Posterior vena cava (tissue), 2 donors: Measurements from ENCODE around the gene PTBP1. TPM values are rescaled to one million over a fixed set of nuclear protein-coding genes. Genes with fewer than 3 reads are reported as not detected.
A peak's percentile ranks its signal among the peaks of the same experiment; 100 is the strongest.

Source experiments
- DNase-seq: peaks from one replicate; pipeline ENCODE4 v3.0.0-alpha.2; 2020; ENCODE audit warnings: low spot score
- intact Hi-C, 2 donors: fragments of 100-400 bp; cut with DNase I; formaldehyde crosslinking; loops; one replicate each; pipeline versions ENCODE4 v1.14.1 to v1.14.2; 2022 to 2023
- long read RNA-seq, 2 donors: library from polyadenylated mRNA; unstranded; transcript quantifications; one replicate each; pipeline ENCODE4 v2.0.0, GENCODE V29; 2020 to 2021
- total RNA-seq, 2 donors: library from RNA; stranded (reverse); fragmentation: NEBNext Ultra II Directional; extraction: Animal tissue kit (Norgen Biotek cat#: 25700); gene quantifications; one replicate each; pipeline ENCODE4 v1.2.1, GENCODE V29; 2021
- donor health status: DM: yes; HTN: yes; CAD: no.
- donor health status: DM: yes; HTN: yes; CAD: no.

Gene PTBP1
- total RNA-seq = 100 to 1,000 TPM; 151 to 168 TPM
- long read RNA-seq, donor 1, transcript PTBP1-203 (15 exons, 3,598 nt) = major isoform, 9 of 60 reads
- long read RNA-seq, donor 1, partial matches to known transcripts = 42 of 60 reads
- long read RNA-seq, donor 1, other reads (novel, unspliced or antisense) = 5 of 60 reads
- long read RNA-seq, donor 2, transcript PTBP1-201 (14 exons, 3,155 nt) = minor isoform, 12 of 116 reads
- long read RNA-seq, donor 2, transcript PTBP1-203 (15 exons, 3,598 nt) = major isoform, 17 of 116 reads
- long read RNA-seq, donor 2, partial matches to known transcripts = 76 of 116 reads
- long read RNA-seq, donor 2, other reads (novel, unspliced or antisense) = 9 of 116 reads

DNA sequence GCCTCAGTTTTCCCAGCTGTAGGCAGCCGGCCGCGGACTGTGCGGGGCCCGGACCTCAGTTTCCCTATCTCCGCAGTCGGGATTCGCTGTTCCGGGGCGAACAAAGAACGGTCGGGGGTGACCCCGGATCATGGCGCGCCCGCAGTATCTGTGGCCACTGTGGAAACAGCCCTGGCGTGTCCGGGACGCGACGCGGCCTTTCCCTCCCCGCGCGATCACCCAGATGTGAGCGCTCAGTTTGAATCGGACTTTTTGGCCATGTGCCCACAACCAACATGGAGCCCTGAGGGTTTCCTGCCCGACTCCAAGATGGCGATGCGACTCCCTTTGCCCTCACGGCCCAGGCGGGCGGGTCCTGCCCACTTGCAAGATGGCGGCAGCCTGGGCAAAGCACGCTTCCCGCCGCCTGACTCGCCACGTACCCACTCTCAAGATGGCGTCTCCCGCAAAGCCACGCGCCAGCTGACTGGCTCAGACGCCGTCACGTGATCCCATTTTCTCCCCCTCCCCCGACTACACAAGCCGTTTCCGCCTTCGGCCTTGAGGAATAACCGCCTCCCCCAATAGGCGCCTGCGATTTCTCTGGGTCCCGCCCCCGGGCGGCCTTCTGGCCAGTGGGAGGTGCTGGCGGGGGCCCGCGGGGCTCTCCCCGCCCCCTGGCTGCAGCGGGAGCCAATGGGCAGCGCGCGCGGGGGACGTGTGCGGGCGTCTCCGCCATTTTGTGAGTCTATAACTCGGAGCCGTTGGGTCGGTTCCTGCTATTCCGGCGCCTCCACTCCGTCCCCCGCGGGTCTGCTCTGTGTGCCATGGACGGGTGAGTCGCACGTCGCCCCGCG, at the start of gene PTBP1:
Gene PTBP1, plus strand, starts transcription at position 761 of the 836 bp plus-strand sequence. Its CDS starts 46 bp downstream, at position 807.
- intact Hi-C loops = no loop called here
- DNase-seq = peak; percentile 100

DNA sequence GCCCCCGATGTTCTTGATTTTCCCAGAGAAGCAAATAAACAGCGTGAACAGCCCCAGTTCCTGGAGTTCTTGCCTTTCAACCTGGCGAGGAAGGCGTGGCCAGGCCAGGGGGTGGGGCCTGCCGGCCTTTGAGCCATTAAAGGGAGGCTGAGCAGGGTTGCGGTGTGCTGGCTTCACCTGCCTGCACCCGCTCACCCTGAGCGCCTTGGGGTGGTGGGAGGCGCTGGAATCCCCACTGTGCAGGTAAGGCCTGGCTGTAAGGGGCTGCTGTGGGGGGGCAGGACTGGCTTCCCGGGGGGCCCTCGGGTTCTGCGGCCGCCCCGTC, 49.0 kb upstream of the PTBP1 start:
- intact Hi-C loops = no loop called here
- DNase-seq = no peak

DNA sequence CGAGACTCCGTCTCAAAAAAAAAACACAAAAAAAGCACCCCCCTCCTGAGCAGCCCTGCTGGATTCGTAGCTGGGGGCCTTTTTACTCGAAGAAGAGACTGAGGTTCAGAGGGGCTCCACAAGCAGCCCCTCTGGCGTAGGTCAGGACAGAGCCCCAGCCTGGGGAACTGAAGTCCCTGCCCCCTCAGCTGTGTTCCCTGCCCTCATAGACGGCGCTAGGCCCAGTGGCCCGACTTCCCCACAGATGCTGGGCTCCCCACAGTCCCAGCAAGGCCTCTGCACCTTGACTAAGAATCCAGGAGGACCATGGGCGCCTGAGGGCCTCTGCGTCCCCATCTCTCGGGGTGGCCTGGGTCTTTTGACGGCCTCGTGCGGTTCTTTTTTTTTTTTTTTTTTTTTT, 47.4 kb upstream of the PTBP1 start:
- DNase-seq = no peak
- intact Hi-C loops = no loop called here

DNA sequence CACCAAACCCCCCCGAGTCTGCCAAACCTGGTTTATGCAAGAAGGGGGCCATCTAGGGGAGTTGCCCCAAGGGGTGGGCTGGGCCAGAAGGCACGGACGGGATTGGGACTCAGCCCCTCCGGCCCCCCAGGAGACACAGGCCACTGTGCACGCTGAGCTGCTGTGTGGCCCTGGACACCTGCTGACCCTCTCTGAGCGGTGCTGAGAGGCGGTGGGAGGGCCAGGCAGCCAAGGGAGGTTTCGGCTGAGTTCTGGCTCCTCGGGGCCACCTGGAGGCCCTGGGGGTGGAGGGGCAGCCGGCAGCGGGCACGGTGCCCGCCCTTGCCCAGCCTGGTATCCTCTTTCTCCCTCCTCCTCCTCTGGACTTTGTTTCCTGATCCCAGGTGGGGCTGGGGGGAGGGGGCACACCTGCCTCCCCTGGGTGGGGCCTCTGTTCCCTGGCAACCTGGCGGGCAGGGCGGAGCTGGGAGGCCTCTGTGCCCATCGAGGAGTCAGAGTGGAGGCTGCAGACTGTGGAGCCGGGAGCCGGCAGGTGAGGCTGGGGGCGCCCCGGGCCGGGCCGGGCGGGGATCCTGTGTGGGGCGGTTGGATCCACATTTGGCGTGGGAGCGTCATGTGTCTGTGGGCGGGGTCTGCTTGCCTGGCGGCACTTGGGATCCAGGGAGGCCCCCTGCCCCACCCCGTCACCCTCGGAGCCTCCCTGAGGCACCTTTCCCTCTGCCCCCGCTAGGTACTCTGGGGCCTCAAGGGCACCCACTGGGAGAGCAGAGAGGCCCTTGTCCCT, 46.4 kb upstream of the PTBP1 start, which contains the start of gene MISP:
Gene MISP, plus strand, starts transcription at position 473 of the 784 bp plus-strand sequence. CDS start 5,835 bp downstream, outside the sequence.
- intact Hi-C loops = no loop called here
- no peak for DNase-seq

DNA sequence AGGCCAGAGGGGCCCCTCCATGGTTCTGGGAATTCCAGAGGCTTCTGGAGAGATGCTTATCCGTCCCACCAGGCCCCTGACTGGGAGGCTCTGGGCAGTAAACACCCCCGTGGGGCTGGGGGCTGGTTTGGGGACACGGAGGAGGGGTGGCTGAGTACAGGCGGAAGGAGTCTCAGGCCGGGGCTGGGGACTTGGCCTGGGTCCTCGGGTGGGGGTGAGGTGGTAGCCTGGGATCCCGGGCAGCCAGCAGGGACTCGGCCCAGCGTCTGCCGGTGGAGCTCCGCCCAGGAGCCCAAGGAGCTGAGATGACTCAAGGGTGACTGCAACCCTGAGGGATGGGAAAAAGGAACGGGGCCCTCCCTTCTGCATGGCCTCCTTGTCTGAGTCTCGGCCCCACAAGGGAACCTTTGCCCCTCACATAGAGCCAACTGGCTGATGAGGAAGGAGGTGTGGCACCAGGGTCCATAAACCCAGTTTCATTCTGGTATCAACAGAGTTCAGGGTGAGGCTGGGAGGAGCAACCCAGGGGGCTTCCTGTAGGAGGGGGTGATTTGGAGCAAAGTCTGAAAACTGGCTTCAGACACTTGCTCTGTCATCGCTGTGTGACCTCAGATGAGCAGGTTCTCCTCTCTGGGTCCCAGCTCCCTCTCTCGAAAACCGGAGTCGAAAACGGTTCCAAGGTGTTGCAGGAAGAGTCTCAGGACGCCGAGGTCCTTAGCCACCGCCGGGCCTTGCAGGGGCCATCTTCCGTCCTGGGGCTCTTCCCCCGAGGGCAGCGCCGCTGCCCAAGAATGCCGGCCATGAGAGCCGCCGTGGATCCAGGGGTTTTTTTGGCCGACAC, 45.5 kb upstream of the PTBP1 start:
- no peak for DNase-seq
- intact Hi-C loops = no loop called here

DNA sequence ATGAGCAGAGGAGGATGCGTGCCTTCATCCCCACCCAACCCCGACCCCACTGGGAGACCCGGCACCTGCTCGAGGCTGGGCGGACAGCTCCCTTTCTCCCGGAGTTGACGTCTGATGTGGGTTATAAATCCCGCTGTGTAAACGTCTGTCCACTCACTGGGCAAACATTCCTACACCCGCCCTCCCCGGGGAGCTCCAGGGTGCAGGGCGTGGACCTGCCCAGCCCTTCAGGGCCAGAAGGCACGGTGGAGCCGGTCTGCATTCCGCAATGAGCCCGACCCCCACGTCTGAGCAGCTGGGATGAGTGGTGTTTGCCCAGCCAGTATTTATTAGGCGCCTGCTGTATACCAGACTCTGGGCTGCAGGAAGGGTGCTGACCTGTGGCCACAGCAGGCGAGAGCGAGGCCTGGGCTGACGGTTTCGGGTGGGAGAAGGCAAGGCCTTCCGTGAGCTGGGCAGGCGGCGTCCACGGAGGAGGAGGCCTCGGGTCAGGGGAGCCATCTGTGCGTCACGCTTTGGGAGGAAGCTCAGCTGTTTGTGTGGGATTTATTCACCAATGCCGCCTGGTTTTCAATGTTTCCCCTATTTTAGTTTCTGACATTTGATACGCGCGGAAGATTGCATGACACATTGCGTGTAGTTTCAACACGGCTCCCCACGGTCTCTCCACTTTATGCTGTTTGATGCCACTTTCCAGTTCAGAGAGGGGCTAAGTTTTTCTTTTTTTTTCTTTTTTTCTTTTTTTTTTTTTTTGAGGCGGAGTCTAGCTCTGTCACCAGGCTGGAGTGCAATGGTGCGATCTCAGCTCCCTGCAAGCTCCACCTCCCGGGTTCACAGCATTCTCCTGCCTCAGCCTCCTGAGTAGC, 44.4 kb upstream of the PTBP1 start:
- intact Hi-C loops = no loop called here
- DNase-seq = peak; percentile 90

DNA sequence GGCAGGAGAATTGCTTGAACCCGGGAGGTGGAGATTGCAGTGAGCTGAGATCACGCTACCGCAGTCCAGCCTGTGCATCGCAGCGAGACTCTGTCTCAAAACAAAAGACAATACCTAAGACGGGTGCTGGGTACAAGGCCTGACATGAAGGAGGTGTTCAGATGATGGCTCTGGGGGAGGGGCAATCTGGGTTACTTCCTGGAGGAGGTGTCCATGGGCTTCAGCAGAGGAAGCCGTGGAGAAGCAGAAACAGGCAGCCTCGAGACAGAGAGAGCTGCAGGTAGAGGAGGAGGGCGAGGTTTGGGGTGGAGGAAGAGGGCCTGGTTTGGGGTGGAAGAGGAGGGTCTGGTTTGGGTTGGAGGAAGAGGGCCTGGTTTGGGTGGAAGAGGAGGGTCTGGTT, 42.7 kb upstream of the PTBP1 start:
- intact Hi-C loops = no loop called here
- no peak for DNase-seq

DNA sequence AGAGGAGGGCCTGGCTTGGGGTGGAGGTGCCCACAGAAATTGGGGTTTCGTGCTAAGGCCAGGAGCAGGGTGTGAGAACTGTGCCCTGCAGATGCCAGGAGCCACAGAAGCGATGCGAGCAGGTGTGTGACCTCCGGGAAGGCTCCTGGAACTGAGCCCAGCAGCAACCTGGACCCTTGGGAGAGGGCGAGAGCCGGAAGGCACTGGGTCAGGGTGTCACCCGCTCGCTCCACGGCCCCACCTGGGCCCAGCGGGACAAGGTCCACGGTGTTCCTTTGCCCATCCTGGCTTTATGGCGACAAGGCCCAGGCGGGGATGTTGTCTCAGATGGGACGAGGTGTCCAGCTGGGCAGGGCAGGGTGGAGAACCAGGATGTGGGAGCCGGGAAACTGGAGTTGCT, 42.2 kb upstream of the PTBP1 start:
- intact Hi-C loops = no loop called here
- DNase-seq = no peak

DNA sequence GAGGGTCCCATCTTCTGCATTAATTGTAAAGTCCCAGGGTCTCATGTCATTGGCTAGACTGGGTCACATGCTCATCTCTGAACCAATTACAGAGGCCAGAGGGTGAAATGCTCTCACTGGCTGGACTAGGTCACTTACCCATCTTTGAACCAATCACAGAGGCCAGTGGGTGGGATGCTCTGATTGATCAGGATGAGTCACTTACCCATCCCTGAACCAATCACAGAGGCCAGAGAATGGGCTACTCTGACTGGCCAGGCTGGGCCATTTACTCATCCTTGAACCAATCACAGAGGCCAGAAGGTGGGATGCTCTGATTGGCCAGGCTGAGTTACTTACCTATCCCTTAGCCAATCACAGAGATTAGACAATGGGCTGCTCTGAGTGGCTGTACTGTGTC, 41.0 kb upstream of the PTBP1 start:
- no peak for DNase-seq
- intact Hi-C loops = no loop called here

DNA sequence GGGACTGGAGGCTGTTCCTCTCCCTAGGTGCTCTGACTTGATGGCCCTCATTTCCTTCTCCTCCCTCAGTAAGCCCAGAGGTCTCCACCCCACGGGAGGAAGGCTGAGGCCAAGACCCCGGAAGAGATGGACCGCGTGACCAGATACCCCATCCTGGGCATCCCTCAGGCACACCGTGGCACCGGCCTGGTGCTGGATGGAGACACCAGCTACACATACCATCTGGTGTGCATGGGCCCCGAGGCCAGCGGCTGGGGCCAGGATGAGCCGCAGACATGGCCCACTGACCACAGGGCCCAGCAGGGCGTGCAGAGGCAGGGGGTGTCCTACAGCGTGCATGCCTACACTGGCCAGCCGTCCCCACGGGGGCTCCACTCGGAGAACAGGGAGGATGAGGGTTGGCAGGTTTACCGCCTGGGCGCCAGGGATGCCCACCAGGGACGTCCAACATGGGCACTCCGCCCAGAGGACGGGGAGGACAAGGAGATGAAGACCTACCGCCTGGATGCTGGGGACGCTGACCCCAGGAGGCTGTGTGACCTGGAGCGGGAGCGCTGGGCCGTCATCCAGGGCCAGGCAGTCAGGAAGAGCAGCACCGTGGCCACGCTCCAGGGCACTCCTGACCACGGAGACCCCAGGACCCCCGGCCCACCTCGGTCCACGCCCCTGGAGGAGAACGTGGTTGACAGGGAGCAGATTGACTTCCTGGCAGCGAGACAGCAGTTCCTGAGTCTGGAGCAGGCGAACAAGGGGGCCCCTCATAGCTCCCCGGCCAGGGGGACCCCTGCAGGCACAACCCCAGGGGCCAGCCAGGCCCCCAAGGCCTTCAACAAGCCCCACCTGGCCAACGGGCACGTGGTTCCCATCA, 40.2 kb upstream of the PTBP1 start:
- intact Hi-C loops = no loop called here
- DNase-seq = no peak

DNA sequence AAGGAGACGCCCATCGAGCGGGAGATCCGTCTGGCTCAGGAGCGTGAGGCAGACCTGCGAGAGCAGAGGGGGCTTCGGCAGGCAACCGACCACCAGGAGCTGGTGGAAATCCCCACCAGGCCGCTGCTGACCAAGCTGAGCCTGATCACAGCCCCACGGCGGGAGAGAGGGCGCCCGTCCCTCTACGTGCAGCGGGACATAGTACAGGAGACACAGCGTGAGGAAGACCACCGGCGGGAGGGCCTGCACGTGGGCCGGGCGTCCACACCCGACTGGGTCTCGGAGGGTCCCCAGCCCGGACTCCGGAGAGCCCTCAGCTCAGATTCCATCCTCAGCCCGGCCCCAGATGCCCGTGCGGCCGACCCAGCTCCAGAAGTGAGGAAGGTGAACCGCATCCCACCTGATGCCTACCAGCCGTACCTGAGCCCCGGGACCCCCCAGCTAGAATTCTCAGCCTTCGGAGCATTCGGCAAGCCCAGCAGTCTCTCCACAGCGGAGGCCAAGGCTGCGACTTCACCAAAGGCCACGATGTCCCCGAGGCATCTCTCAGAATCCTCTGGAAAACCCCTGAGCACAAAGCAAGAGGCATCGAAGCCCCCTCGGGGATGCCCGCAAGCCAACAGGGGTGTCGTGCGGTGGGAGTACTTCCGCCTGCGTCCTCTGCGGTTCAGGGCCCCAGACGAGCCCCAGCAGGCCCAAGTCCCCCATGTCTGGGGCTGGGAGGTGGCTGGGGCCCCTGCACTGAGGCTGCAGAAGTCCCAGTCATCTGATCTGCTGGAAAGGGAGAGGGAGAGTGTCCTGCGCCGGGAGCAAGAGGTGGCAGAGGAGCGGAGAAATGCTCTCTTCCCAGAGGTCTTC, 39.2 kb upstream of the PTBP1 start:
- intact Hi-C loops = no loop called here
- DNase-seq = no peak

DNA sequence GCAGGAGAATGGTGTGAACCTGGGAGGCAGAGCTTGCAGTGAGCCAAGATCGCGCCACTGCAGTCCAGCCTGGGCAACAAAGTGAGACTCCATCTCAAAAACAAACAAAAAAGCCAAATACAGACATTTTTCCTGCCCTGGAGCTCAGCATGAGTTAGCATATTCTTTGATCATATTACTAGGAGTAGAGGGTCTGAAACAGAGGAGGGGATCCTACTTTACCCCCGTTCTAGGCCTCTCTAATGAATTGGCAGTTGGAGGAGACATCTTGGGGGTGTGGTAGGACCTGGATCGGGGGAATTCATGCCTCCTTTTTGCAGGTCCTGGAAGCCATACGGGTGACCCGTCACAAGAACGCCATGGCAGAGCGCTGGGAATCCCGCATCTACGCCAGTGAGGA, 34.1 kb upstream of the PTBP1 start:
- DNase-seq = no peak
- intact Hi-C loops = loop anchor here in 1 of 2 donors (10.0 kb wide), 1 partner anchor 232 kb away; no protein-coding TSS in a partner anchor

DNA sequence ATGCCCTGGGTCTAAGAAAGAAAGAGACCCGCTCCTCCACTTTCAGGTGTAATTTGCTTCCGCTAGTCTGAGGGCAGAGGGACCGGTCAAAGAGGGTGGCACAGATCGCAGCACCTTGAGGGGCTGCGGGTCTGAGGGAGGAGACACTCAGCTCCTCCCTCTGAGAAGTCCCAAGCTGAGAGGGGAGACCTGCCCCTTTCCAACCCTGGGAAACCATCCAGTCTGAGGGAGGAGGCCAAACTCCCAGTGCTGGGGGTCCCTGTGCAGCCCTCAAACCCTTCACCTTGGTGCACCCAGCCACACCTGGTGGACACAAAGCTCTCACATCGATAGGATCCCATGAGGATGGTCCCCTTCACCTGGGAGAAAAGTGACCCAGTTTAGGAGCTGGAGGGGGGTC, 33.4 kb upstream of the PTBP1 start:
- intact Hi-C loops = loop anchor here in 1 of 2 donors (10.0 kb wide), 1 partner anchor 231 kb away; no protein-coding TSS in a partner anchor
- DNase-seq = no peak

DNA sequence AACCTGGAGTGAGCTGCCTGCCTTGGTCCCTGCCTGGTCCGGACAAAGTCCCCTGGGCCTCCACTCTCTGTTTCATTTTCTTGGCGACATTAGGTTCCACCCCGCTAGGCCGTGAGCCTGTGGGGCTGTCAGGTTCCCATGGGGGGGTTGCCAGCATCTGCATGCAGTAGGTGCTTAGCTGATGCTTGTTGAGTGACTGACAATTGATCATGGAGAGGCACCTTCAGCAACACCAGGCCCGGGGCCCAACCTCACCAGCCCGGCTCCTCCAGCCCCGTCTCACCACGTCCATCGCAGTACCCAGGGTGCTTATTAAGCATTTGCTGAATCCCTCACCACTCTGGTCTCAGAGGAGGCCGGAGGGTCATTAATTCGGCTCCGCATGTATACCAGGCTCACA, 33.0 kb upstream of the PTBP1 start:
- DNase-seq = no peak
- intact Hi-C loops = loop anchor here in 1 of 2 donors (10.0 kb wide), 1 partner anchor 230 kb away; no protein-coding TSS in a partner anchor

DNA sequence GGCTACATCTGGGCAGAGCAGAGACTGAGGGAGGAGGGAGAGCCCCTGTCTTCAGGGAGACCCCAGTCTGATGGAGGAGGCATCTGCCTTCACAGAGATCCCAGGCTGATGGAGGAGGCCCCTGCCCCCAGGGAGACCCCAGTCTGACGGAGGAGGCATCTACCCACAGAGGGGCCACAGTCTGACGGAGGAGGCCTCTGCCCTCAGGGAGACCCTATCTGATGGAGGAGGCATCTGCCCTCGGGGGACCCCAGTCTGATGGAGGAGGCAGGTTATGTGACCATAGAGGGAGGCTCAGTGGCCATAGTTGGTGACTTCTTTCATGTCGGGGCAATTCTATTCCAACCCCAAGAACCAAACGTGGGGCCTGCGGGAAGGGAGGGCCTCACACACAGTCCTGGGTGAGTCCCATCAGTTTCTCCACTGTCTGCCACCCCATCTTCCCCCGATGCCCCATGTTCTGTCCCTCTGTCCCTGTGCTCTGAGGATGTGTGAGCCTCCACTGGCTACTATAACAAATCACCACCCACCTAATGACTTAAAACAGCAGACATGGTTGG, 32.0 kb upstream of the PTBP1 start:
- intact Hi-C loops = loop anchor here in 1 of 2 donors (5.0 to 10.0 kb wide), 2 partner anchors 152 to 230 kb away; partner anchors contain the start of gene KISS1R
- no peak for DNase-seq

DNA sequence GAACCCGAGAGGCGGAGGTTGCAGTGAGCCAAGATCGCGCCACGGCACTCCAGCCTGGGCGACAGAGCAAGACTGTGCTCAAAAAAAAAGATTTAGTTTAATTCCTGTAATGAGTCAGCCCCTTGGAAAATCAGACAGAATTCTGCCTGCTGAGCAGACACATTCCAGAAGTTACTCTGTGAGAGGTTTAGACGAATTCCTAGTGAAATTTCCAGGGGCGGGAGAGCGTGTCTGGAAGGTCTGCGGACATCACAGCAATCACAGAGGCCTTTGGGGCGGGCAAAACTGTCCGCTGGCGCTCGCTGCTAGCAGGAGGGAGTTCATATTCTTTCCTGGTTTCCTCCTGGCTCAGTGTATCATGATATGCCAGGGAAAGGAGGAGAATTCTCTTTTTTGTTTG, 28.8 kb upstream of the PTBP1 start:
- intact Hi-C loops = loop anchor here in 1 of 2 donors (5.0 to 10.0 kb wide), 2 partner anchors 149 to 226 kb away; partner anchors contain the start of gene KISS1R
- no peak for DNase-seq
